GM18511 (cell line): ENCODE measurements around the gene MTFR2.

Experiments
- ATAC-seq: cut with Tn5 transposase; IDR thresholded peaks from one replicate; pipeline ENCODE4 v1.9.1; 2021; ENCODE audit warnings: mild to moderate bottlenecking, moderate library complexity; ENCODE audit not compliant: unreplicated experiment

Gene MTFR2

GRCh38 chr6:136189104-136189503, 61.0 kb downstream of the MTFR2 start:
- no peak for ATAC-seq

- ATAC-seq, result no peak
Observed at GRCh38 chr6:136188486-136188885, 61.6 kb downstream of the MTFR2 start.

GRCh38 chr6:136186363-136186762, 63.7 kb downstream of the MTFR2 start:
- ATAC-seq, result no peak

- ATAC-seq, result no peak
Observed at GRCh38 chr6:136184738-136185137, 65.4 kb downstream of the MTFR2 start.

GRCh38 chr6:136181861-136182260, 68.2 kb downstream of the MTFR2 start:
- ATAC-seq, result no peak

- no peak for ATAC-seq
Observed at GRCh38 chr6:136181512-136181833, 68.6 kb downstream of the MTFR2 start.
